Measurements from ENCODE around the gene HELZ2.
"Not testable (repeated sequence)": the region's sequence is repeated elsewhere in the genome, so short reads cannot be mapped to it uniquely, and the experiment has no call there.

HELZ2 gene

GRCh38 chr20:63578224-63579016 is 4.4 kb upstream of the HELZ2 start:
- DNase-seq, result no peak

GRCh38 chr20:63577317-63577894 is 3.4 kb upstream of the HELZ2 start:
- DNase-seq, result no peak

GRCh38 chr20:63576311-63576710 is 2.3 kb upstream of the HELZ2 start:
- no peak for DNase-seq

GRCh38 chr20:63574829-63575743 is 1.0 kb upstream of the HELZ2 start:
- no peak for DNase-seq

- no peak for DNase-seq
Measured at GRCh38 chr20:63573647-63574131, 350 bp downstream of the HELZ2 start.

- no peak for DNase-seq
Measured at GRCh38 chr20:63572788-63573646, 1.0 kb downstream of the HELZ2 start.

- DNase-seq, result no peak
Measured at GRCh38 chr20:63572071-63572787, 1.8 kb downstream of the HELZ2 start.

- not testable (repeated sequence) for DNase-seq
Measured at GRCh38 chr20:63571087-63571478, 3.0 kb downstream of the HELZ2 start.

- DNase-seq, result no peak
Measured at GRCh38 chr20:63570281-63571086, 3.6 kb downstream of the HELZ2 start.

GRCh38 chr20:63568986-63569949 is 4.8 kb downstream of the HELZ2 start:
- no peak for DNase-seq

GRCh38 chr20:63568170-63568981 is 5.7 kb downstream of the HELZ2 start:
- DNase-seq, result no peak

- no peak for DNase-seq
Measured at GRCh38 chr20:63567386-63568169, 6.5 kb downstream of the HELZ2 start.

GRCh38 chr20:63567136-63567385 is 7.0 kb downstream of the HELZ2 start:
- no peak for DNase-seq

GRCh38 chr20:63566395-63567135 is 7.5 kb downstream of the HELZ2 start:
- no peak for DNase-seq

GRCh38 chr20:63565699-63566335 is 8.2 kb downstream of the HELZ2 start:
- DNase-seq, result no peak

- DNase-seq, result no peak
Measured at GRCh38 chr20:63565021-63565698, 8.9 kb downstream of the HELZ2 start.

Measured in kidney glomerular epithelial cell (primary cell).